Neural cell (in vitro differentiated cells): ENCODE measurements around the gene DENND1A.

Experiments
- EP300 ChIP-seq: fragments of 450-650 bp; conservative IDR thresholded peaks from 2 replicates; pipeline ENCODE4 v1.6.1; 2014; ENCODE audit warnings: antibody characterized with exemption, mild to moderate bottlenecking, moderate library complexity; ENCODE audit not compliant: poor library complexity, severe bottlenecking
- EZH2 ChIP-seq: fragments of 200-600, 300-800 bp; shearing (Covaris generic), sonication (generic); IDR thresholded peaks from 2 replicates; pipeline ENCODE4 v1.6.1; 2014; ENCODE audit warnings: antibody characterized with exemption, low read length, borderline replicate concordance, mild to moderate bottlenecking; ENCODE audit not compliant: insufficient read depth, poor library complexity, severe bottlenecking
- MXI1 ChIP-seq: fragments of 450-650 bp; conservative IDR thresholded peaks from 2 replicates; pipeline ENCODE4 v1.6.1; 2014; ENCODE audit warnings: antibody characterized with exemption, mild to moderate bottlenecking; ENCODE audit not compliant: poor library complexity, severe bottlenecking
- POLR2AphosphoS5 ChIP-seq: IDR thresholded peaks from 2 replicates; pipeline ENCODE4 v1.6.1; 2012
- RAD21 ChIP-seq: fragments of 450-650 bp; conservative IDR thresholded peaks from 2 replicates; pipeline ENCODE4 v1.6.1; 2014; ENCODE audit warnings: antibody characterized with exemption, mild to moderate bottlenecking, moderate library complexity
- SMC3 ChIP-seq: fragments of 450-650 bp; conservative IDR thresholded peaks from 2 replicates; pipeline ENCODE4 v1.6.1; 2014; ENCODE audit warnings: antibody characterized with exemption, mild to moderate bottlenecking, moderate library complexity; ENCODE audit not compliant: poor library complexity
- TAF1 ChIP-seq: IDR thresholded peaks from 2 replicates; pipeline ENCODE4 v1.6.1; 2012; ENCODE audit warnings: low read depth
- TF ChIP-seq, protein P1 (sequence below): fragments of 450-650 bp; IDR thresholded peaks from 2 replicates; pipeline ENCODE4 v1.5.1; 2014; ENCODE audit warnings: antibody characterized with exemption, mild to moderate bottlenecking, moderate library complexity; ENCODE audit not compliant: poor library complexity, severe bottlenecking
- TF ChIP-seq, protein P2 (sequence below): IDR thresholded peaks from 2 replicates; pipeline ENCODE4 v1.6.1; 2012; ENCODE audit warnings: borderline replicate concordance

DNA sequence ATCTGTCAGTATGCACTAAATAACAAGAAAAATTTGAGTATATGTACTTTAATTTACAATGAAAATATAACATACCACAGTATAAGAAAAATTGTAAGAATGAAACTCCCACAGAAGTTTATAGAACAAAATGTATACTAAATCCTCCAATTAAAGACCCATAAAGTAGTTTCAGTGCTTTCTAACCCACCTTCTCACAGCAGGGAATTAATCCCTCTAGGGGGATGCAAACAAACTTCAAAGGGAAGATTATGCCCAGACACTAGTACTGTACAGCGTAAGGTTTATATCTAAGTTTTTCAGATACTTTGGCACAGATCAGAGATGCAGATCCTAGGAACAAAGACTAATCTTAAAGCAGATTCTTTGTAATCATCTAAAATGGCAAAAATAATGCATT lies 57.2 kb downstream of the DENND1A start:
- TF ChIP-seq, protein P1, sequence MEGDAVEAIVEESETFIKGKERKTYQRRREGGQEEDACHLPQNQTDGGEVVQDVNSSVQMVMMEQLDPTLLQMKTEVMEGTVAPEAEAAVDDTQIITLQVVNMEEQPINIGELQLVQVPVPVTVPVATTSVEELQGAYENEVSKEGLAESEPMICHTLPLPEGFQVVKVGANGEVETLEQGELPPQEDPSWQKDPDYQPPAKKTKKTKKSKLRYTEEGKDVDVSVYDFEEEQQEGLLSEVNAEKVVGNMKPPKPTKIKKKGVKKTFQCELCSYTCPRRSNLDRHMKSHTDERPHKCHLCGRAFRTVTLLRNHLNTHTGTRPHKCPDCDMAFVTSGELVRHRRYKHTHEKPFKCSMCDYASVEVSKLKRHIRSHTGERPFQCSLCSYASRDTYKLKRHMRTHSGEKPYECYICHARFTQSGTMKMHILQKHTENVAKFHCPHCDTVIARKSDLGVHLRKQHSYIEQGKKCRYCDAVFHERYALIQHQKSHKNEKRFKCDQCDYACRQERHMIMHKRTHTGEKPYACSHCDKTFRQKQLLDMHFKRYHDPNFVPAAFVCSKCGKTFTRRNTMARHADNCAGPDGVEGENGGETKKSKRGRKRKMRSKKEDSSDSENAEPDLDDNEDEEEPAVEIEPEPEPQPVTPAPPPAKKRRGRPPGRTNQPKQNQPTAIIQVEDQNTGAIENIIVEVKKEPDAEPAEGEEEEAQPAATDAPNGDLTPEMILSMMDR: no peak
- no peak for TF ChIP-seq EZH2
- TF ChIP-seq POLR2AphosphoS5: no peak
- no peak for TF ChIP-seq RAD21
- TF ChIP-seq EP300: no peak
- TF ChIP-seq, protein P2, sequence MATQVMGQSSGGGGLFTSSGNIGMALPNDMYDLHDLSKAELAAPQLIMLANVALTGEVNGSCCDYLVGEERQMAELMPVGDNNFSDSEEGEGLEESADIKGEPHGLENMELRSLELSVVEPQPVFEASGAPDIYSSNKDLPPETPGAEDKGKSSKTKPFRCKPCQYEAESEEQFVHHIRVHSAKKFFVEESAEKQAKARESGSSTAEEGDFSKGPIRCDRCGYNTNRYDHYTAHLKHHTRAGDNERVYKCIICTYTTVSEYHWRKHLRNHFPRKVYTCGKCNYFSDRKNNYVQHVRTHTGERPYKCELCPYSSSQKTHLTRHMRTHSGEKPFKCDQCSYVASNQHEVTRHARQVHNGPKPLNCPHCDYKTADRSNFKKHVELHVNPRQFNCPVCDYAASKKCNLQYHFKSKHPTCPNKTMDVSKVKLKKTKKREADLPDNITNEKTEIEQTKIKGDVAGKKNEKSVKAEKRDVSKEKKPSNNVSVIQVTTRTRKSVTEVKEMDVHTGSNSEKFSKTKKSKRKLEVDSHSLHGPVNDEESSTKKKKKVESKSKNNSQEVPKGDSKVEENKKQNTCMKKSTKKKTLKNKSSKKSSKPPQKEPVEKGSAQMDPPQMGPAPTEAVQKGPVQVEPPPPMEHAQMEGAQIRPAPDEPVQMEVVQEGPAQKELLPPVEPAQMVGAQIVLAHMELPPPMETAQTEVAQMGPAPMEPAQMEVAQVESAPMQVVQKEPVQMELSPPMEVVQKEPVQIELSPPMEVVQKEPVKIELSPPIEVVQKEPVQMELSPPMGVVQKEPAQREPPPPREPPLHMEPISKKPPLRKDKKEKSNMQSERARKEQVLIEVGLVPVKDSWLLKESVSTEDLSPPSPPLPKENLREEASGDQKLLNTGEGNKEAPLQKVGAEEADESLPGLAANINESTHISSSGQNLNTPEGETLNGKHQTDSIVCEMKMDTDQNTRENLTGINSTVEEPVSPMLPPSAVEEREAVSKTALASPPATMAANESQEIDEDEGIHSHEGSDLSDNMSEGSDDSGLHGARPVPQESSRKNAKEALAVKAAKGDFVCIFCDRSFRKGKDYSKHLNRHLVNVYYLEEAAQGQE: no peak
- no peak for TF ChIP-seq MXI1
- no peak for TF ChIP-seq SMC3
- no peak for TF ChIP-seq TAF1
